K562 (cell line): Measurements from ENCODE around the gene ZNF557. TPM values are rescaled to one million over a fixed set of nuclear protein-coding genes. Genes with fewer than 3 reads are reported as not detected.

Experiments
- ATAC-seq: fragments of 200-7000 bp; cut with Tn5 transposase; 3 replicates; pipeline ENCODE4 v1.9.1; 2020; ENCODE audit warnings: moderate library complexity
- BruUV-seq: library from RNA; stranded (reverse); fragments of 400-500 nt; replicated peaks from 2 replicates; lab custom pipeline; 2021; lab: Mats Ljungman, UMichigan
- CTCF ChIA-PET: fragments of 300-600 bp; formaldehyde crosslinking; extraction: SDS; loops from one replicate; lab custom pipeline; 2021; ENCODE audit warnings: low intra/inter-chr PET ratio; lab: Yijun Ruan, JAX
- POLR2A ChIA-PET: fragments of 300-600, 350-650 bp; sonication (Branson Sonifier 250); formaldehyde crosslinking; extraction: SDS; loops from one replicate; lab custom pipeline; 2021; ENCODE audit warnings: antibody characterized with exemption, inconsistent platforms; lab: Yijun Ruan, JAX
- DNase-seq, 4 experiments: peaks; one replicate each; pipeline versions ENCODE4 v3.0.0 to v3.0.0-alpha.2; 2011 to 2018; ENCODE audit warnings: low spot score in 3 of 4, mixed read lengths in 3 of 4; ENCODE audit errors: extremely low read depth in 1 of 4
- FAIRE-seq: peaks from 2 replicates; lab custom pipeline; 2011; peaks lifted over from hg19 to GRCh38; lab: Jason Lieb, UNC
- H2AFZ ChIP-seq: 2 replicates; pipeline ENCODE4 v1.6.0; 2011; ENCODE audit warnings: low read depth, low read length, control low read depth, inconsistent platforms
- H3K27ac ChIP-seq: fragments of 200-600 bp; 3 replicates; pipeline ENCODE4 v1.8.0; 2011; ENCODE audit warnings: low read depth, mild to moderate bottlenecking, control low read depth, inconsistent platforms, low read length, moderate library complexity, mixed read lengths; ENCODE audit errors: extremely low read depth
- H3K27me3 ChIP-seq, 2 experiments: fragments of 300-600 bp in 1 of 2; 2 replicates in 1 of 2; 3 replicates in 1 of 2; pipeline versions ENCODE4 v1.6.0 to v1.8.0; 2011; ENCODE audit warnings: inconsistent platforms in 2 of 2, low read length in 2 of 2, mild to moderate bottlenecking in 1 of 2, mixed read lengths in 1 of 2, moderate library complexity in 1 of 2; ENCODE audit not compliant: control insufficient read depth in 2 of 2, insufficient read depth in 2 of 2
- H3K36me3 ChIP-seq: fragments of 300-600 bp; 3 replicates; pipeline ENCODE4 v1.8.0; 2011; ENCODE audit warnings: mild to moderate bottlenecking, low read length, inconsistent platforms; ENCODE audit not compliant: control insufficient read depth, insufficient read depth
- H3K4me1 ChIP-seq, 2 experiments: fragments of 200-600 bp in 1 of 2; replicated peaks in 1 of 2; 2 replicates in 1 of 2; 3 replicates in 1 of 2; pipeline versions ENCODE4 v1.5.1 to v1.8.0; 2011; ENCODE audit warnings: inconsistent platforms in 2 of 2, low read length in 2 of 2, mild to moderate bottlenecking in 1 of 2, mixed read lengths in 1 of 2, moderate library complexity in 1 of 2; ENCODE audit not compliant: control insufficient read depth in 2 of 2, insufficient read depth in 2 of 2
- H3K4me2 ChIP-seq: 2 replicates; pipeline ENCODE4 v1.6.1; 2011; ENCODE audit warnings: low read length, control low read depth, inconsistent platforms, mixed read lengths; ENCODE audit not compliant: insufficient read depth
- H3K4me3 ChIP-seq: fragments of 200-600 bp; sonication (generic), shearing (Covaris generic); 2 replicates; pipeline ENCODE4 v1.5.1; 2016; ENCODE audit warnings: control low read depth, inconsistent platforms
- H3K79me2 ChIP-seq: fragments of 200-600 bp; 3 replicates; pipeline ENCODE4 v1.8.0; 2011; ENCODE audit warnings: low read length, inconsistent platforms; ENCODE audit not compliant: control insufficient read depth, insufficient read depth
- H3K9ac ChIP-seq, 2 experiments: 2 replicates each; pipeline versions ENCODE4 v1.6.0 to v1.6.1; 2011; ENCODE audit warnings: low read depth in 2 of 2, low read length in 2 of 2, control low read depth in 1 of 2, inconsistent platforms in 1 of 2, mild to moderate bottlenecking in 1 of 2, mixed read lengths in 1 of 2; ENCODE audit not compliant: insufficient read depth in 1 of 2
- H3K9me1 ChIP-seq: one replicate; pipeline ENCODE4 v1.6.0; 2011; ENCODE audit warnings: inconsistent platforms, mild to moderate bottlenecking, low read length, moderate library complexity; ENCODE audit not compliant: control insufficient read depth, insufficient read depth
- H3K9me3 ChIP-seq: replicated peaks from 2 replicates; pipeline ENCODE4 v1.5.1; 2011; ENCODE audit warnings: low read depth, low read length, inconsistent platforms; ENCODE audit not compliant: control insufficient read depth, insufficient read depth
- H4K20me1 ChIP-seq: replicated peaks from 2 replicates; pipeline ENCODE4 v1.6.1; 2011; ENCODE audit warnings: low read length, inconsistent platforms, mixed read lengths; ENCODE audit not compliant: control insufficient read depth, insufficient read depth
- CTBP1 ChIP-seq: fragments of 450-650 bp; IDR thresholded peaks from 2 replicates; pipeline ENCODE4 v1.6.1; 2016; ENCODE audit warnings: borderline replicate concordance
- ESRRA ChIP-seq: fragments of 450-650 bp; IDR thresholded peaks from 2 replicates; pipeline ENCODE4 v1.6.1; 2014; ENCODE audit warnings: low read depth, mild to moderate bottlenecking, moderate library complexity, borderline replicate concordance
- HDAC1 ChIP-seq, 2 experiments: fragments of 450-650 bp; IDR thresholded peaks; 2 replicates each; pipeline ENCODE4 v1.6.1; 2016 to 2017; ENCODE audit warnings: inconsistent platforms in 1 of 2, mild to moderate bottlenecking in 1 of 2, moderate library complexity in 1 of 2
- MAX ChIP-seq: sonication (generic); formaldehyde crosslinking; IDR thresholded peaks from 2 replicates; pipeline ENCODE4 v1.9.0; 2022; ENCODE audit warnings: mild to moderate bottlenecking, missing genetic modification reagents
- MGA ChIP-seq: fragments of 450-650 bp; IDR thresholded peaks from 2 replicates; pipeline ENCODE4 v1.6.1; 2016; ENCODE audit warnings: mild to moderate bottlenecking, moderate library complexity
- NBN ChIP-seq: fragments of 450-650 bp; IDR thresholded peaks from 2 replicates; pipeline ENCODE4 v1.6.1; 2016; ENCODE audit warnings: low read depth, mild to moderate bottlenecking
- POLR3A ChIP-seq: IDR thresholded peaks from 2 replicates; pipeline ENCODE4 v1.6.1; 2011; ENCODE audit warnings: borderline replicate concordance, mild to moderate bottlenecking, moderate library complexity; ENCODE audit not compliant: insufficient read length, insufficient read depth; ENCODE audit errors: extremely low read depth
- TBP ChIP-seq: optimal IDR thresholded peaks from 2 replicates; pipeline ENCODE3; 2011; ENCODE audit warnings: low read depth, low read length, improper control_type of control experiment
- WGBS: fragments of 100-300 bp; shearing (Covaris generic); methylation state at CpG from one replicate; pipeline ENCODE4 v1.1.6; 2016; ENCODE audit warnings: low coverage, mixed read lengths; ENCODE audit not compliant: insufficient coverage; ENCODE audit errors: missing lambda C conversion rate; 5-methylcytosine and 5-hydroxymethylcytosine counted together
- in situ Hi-C: fragments of 300-500 bp; cut with MboI; formaldehyde crosslinking; loops from 4 replicates; pipeline ENCODE4 v1.15.0; 2018; ENCODE audit warnings: inconsistent platforms, mixed read lengths
- intact Hi-C: fragments of 100-400 bp; cut with micrococcal nuclease; formaldehyde crosslinking; loops from 2 replicates; pipeline ENCODE4 v1.14.2; 2022
- polyA plus RNA-seq, 8 experiments: library from polyadenylated mRNA; depleted of rRNA in 4 of 8; stranded (reverse) in 5 of 8; unstranded in 3 of 8; fragments of >200 nt; fragmentation: Nextera tagmentation in 2 of 8; fragmentation: Illumina TruSeq in 1 of 8; extraction: Ambion mirVana in 2 of 8; extraction: Trizol in 1 of 8; gene quantifications; 2 replicates each; pipeline versions ENCODE4 v1.2.1 to v1.2.3, GENCODE V29; 2011 to 2014; ENCODE audit warnings: inconsistent platforms in 1 of 8, missing spikeins in 1 of 8
- total RNA-seq, 7 experiments: library from RNA; depleted of rRNA in 6 of 7; stranded (reverse); fragments of >200 nt in 6 of 7; fragmentation: Illumina TruSeq in 2 of 7; extraction: Trizol in 2 of 7; gene quantifications; 2 replicates each; pipeline versions ENCODE4 v1.2.1 to v1.2.3, GENCODE V29; 2011 to 2021; ENCODE audit warnings: low replicate concordance in 1 of 7

ZNF557 gene
- total and polyA plus RNA-seq, 9 of the 15 experiments (the other 6 are each of a cell fraction or from before 2014, with no cell fraction given): 2.2 to 6.6 (median 4.4) TPM

- Histone ChIP-seq H3K27me3 (peaks cover 2 to 5% of the 10 kb centered on the region in 2 experiments; a peak in 3 of 5 replicates), H3K9me1 (no peaks in the 10 kb centered on the region), H3K9me3 (peaks cover 11% of the 10 kb centered on the region; the same call in 1 of the 2 replicates), H2AFZ (peak overlapping the region; percentile 95), H3K27ac (peak overlapping the region; percentile 77), H3K4me1 (peaks cover 6 to 11% of the 10 kb centered on the region in 2 experiments; a peak in 3 of 5 replicates), H3K4me3 (peak overlapping the region; percentile 60), H3K79me2 (no peaks in the 10 kb centered on the region), H4K20me1 (no peaks in the 10 kb centered on the region), H3K9ac (peak overlapping the region; percentile 76 to 94), H3K36me3 (no peaks in the 10 kb centered on the region), H3K4me2 (peak overlapping the region; percentile 88)
- CTCF ChIA-PET: no interaction called here
- in situ Hi-C loops (no loop called here), intact Hi-C loops (no loop called here)
- POLR2A ChIA-PET: interaction anchor here (0.6 to 1.4 kb wide), 4 partner anchors 9 to 30 kb away, joined by 3 to 7 read pairs (median 4); partner anchors contain the start of gene ZNF557
- under 1% methylated on average over 56 of the region's 78 CpGs for WGBS
- DNase-seq (peak; percentile 86 to 94 (median 91)), ATAC-seq (peak; percentile 99), FAIRE-seq (peak; percentile 66)
- BruUV-seq: no TSS peak
- peak; percentile 44 for TF ChIP-seq TBP
- peak; percentile 25; the same call in 1 of the 2 replicates for TF ChIP-seq MAX (CRISPR knock-in tag)
- 0 out of 2 replicates have a peak, but pooled peaks have one; percentile 24 for TF ChIP-seq NBN
- TF ChIP-seq HDAC1 (IDR thresholded peaks at IDR 0.05): 0 out of 4 replicates have a peak, but pooled peaks of 1 of the 2 experiments have one; percentile 15
- peak; percentile 11; the same call in 1 of the 2 replicates for TF ChIP-seq ESRRA
- peak; percentile 18; the same call in 1 of the 2 replicates for TF ChIP-seq CTBP1
- TF ChIP-seq MGA: peak; percentile 72
- TF ChIP-seq POLR3A: no peak
Measured at GRCh38 chr19:7098701-7099596, 29.4 kb downstream of the ZNF557 start.
